PC-3 (cell line): ENCODE results near the gene SMPD4.

ENCODE experiments used
- EZH2 ChIP-seq: fragments of 300-600 bp; sonication (generic); IDR thresholded peaks from one replicate; pipeline ENCODE4 v1.6.1; 2017; ENCODE audit warnings: antibody characterized with exemption, mild to moderate bottlenecking, low read length; ENCODE audit not compliant: unreplicated experiment
- EZH2phosphoT487 ChIP-seq: fragments of 300-600 bp; sonication (generic); IDR thresholded peaks from 2 replicates; pipeline ENCODE4 v1.6.1; 2018; ENCODE audit warnings: mild to moderate bottlenecking, antibody characterized with exemption, low read length, borderline replicate concordance
- TF ChIP-seq, protein P1 (sequence below): fragments of 300-600 bp; sonication (generic); conservative IDR thresholded peaks from 2 replicates; pipeline ENCODE4 v1.5.1; 2017; ENCODE audit warnings: antibody characterized with exemption, low read depth, mild to moderate bottlenecking, low read length

- TF ChIP-seq, protein P1, sequence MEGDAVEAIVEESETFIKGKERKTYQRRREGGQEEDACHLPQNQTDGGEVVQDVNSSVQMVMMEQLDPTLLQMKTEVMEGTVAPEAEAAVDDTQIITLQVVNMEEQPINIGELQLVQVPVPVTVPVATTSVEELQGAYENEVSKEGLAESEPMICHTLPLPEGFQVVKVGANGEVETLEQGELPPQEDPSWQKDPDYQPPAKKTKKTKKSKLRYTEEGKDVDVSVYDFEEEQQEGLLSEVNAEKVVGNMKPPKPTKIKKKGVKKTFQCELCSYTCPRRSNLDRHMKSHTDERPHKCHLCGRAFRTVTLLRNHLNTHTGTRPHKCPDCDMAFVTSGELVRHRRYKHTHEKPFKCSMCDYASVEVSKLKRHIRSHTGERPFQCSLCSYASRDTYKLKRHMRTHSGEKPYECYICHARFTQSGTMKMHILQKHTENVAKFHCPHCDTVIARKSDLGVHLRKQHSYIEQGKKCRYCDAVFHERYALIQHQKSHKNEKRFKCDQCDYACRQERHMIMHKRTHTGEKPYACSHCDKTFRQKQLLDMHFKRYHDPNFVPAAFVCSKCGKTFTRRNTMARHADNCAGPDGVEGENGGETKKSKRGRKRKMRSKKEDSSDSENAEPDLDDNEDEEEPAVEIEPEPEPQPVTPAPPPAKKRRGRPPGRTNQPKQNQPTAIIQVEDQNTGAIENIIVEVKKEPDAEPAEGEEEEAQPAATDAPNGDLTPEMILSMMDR, result no peak
- TF ChIP-seq EZH2, result no peak
- TF ChIP-seq EZH2phosphoT487, result no peak
These were observed 5.9 kb upstream of the SMPD4 start for GRCh38 chr2:130187268-130187667.
